Measurements from ENCODE around the gene PAQR4.

Gene PAQR4

DNA sequence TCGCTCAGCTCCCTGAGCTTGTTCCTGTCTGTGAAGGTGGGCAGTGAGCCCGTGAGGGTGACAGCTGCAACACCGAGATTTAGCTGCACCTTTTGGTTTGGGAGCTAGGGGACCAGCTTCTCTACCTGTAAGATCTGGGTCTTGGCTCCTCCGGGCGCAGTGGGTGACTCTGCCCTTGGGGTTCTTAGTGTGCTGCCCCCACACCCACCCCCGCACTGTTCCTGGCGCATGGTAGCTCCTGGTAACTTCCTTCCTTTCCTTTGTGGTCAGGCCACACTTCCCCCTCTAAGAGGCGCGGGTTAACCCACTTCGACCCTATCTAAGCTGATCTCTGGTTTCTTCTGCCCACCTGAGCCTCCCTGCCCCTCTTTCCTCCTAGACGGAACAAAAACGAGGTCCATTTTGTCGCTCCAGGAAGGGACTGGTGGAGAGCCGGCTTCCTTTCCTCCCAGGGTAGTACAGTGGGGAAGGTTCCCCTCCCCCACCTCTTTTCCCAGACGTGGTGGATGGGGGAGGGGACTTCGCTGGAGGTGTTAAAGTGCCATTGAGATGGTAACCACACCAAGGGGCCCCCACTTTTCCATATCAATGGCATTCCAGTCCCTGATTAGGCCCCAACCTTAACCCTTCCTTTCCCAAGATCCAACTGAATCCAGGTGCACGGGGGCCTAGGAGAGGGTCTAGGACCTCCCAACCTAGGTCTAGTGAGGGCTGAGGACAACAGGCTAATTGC lies 39.0 kb downstream of the PAQR4 start:
- no peak for DNase-seq (ENCODE audit: low read depth)

DNA sequence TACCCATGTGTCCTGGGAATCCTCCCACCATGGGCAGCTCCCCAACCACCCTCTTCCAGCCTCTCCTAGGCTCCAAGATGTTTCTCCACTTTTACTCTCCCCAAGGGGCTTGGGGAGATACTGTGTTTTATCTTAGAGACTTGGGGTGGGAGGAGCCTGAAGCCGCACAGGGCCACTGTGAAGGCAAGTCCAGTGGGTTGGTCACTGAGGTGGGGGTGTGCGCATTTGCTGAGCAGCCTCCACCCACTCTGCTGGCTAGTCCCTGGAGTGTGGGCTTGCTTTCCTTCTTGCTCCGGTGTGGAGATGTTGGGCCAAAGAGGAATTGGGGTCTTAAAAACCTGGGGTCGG lies 39.5 kb downstream of the PAQR4 start:
- DNase-seq (ENCODE audit: low read depth) = no peak

- no peak for DNase-seq (ENCODE audit: low read depth)
Observed at GRCh38 chr16:3009568-3010390, 40.6 kb downstream of the PAQR4 start.

DNA sequence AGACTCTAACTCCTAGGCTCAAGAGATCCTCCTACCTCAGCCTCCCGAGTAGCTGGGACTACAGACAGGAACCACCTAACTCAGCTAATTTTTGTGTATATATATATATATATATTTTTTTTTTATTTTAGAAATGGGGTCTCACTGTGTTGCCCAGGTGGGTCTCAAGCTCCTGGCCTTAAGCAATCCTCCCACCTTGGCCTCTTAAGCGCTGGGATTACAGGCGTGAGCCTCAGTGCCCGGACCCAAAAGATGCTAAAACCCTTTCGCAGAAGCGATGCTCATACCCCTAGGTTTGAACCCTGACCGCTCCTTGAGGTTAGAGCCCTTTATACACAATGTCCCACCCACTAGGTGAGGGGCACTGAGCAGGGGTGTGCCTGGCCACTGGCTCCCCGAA lies 41.4 kb downstream of the PAQR4 start:
- no peak for DNase-seq (ENCODE audit: low read depth)

DNA sequence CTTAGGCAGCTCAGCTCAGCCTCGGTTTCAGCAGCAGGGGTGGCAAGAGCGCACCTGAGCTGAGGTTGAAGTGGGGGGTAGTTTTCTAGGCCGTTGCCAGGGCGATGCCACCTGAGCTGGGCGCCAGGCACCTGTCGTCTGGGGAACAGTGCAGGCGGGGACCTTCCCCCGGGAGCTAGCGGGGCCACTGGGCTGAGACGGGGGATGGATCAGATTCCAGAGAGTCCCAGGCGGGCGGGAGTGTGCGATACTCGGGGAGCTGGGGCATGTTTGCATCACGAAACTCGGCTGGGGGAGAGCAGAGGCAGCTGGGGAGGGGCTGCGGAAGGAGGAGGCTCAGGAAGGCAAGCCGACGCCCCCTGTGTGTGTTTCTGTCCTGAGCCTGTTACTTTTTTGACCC lies 43.1 kb downstream of the PAQR4 start:
- DNase-seq (ENCODE audit: low read depth) = no peak

GRCh38 chr16:3012828-3013420 lies 43.8 kb downstream of the PAQR4 start, which contains the start of gene CLDN9:
CLDN9 (plus strand) TSS chr16:3012923; CDS start chr16:3013363, 440 bp downstream.
- DNase-seq (ENCODE audit: low read depth) = no peak

DNA sequence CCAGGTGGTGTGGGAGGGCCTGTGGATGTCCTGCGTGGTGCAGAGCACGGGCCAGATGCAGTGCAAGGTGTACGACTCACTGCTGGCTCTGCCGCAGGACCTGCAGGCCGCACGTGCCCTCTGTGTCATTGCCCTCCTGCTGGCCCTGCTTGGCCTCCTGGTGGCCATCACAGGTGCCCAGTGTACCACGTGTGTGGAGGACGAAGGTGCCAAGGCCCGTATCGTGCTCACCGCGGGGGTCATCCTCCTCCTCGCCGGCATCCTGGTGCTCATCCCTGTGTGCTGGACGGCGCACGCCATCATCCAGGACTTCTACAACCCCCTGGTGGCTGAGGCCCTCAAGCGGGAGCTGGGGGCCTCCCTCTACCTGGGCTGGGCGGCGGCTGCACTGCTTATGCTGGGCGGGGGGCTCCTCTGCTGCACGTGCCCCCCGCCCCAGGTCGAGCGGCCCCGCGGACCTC lies 44.4 kb downstream of the PAQR4 start:
- DNase-seq (ENCODE audit: low read depth) = no peak

DNA sequence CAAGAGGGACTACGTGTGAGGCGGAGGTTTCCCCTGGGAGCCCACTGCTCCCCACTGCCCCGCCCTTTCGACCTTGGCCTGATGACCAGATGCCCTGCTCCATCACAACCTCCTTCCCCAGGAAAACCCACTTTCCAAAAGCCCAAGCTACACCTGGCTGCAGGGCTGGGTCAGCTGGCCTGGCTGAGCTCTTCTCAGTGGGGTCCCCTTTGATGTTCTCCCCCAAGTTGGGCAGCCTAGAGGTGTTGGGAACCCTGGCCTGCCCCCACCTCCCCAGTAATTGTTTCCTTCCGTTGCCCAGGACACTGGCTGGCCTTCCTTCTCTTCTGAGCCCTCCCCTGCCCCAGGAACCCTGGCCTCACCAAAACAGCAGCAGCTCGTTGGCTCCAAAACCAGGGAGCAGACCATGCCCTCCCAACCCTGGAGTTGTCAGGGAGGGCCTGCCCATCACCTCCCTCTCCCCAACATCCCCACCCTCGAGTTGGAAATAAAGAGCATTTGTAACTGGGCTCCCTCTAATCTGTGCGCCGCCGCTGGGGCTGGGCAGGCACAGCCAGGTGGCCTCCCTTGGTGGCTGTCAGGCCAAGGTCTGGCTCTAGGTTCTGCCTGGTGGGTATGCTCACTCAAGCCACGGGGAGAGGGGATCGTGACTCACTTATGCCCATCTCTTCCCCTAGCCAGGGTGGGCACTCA lies 45.0 kb downstream of the PAQR4 start:
- no peak for DNase-seq (ENCODE audit: low read depth)

DNA sequence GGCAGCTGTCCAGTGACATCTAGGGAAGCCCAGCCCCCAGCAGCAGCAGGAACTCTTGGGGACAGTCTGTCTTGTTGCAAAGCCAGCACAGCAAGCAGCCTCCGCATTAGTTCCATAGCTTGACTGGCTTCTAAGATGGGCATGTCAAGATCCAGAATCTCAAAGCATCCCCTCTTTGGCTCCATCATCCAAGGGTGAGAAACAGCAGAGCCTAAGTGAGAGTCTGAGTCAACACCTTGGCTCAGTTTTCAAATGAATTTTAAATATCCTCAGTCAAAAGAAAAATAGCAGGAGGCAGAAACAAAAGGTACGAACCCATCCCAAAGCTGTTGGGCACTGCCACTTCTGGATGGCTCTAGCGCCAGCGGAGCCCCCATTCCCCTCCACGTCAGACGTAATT lies 45.8 kb downstream of the PAQR4 start:
- no peak for DNase-seq (ENCODE audit: low read depth)

- no peak for DNase-seq (ENCODE audit: low read depth)
Observed at GRCh38 chr16:3015865-3016521, 46.8 kb downstream of the PAQR4 start.

GRCh38 chr16:3017344-3017743 lies 48.2 kb downstream of the PAQR4 start:
- DNase-seq (ENCODE audit: low read depth) = no peak

DNA sequence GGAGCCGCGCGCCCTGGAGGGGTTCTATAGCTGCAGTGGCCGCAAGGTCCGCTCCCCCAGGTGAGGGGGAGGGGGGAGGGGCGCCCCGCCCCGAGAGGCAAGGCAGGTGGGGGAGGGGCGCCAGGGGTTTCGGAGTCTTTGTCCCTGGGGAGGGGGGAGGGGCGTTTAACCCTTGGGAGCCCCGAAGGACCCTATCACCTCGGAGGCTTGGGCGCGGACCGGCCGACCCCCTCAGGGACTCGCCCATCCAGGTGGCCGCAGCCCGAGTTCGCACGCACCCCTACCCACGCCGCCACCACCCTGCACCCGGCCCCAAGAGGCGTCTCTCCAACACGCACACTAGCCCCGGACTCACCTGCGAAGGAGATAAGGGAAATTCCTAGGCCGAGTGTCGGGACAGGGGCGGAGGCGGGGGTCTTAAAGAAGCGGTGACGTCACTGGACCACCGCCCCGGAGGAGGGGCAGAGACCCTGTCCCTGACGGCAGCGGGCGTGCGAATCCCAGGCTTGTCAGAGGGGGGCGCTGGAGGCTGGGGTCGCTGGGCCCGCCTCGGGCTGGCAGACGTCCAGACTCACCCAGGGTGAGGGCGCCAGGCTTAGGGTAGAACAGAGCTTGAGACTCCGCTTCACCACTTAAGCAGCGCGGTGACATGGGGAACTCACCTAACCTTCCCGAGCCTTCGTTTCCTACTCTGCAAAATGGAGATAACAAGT lies 48.8 kb downstream of the PAQR4 start, which contains the start of gene CLDN6:
TSS of gene CLDN6 (minus strand) at position 390 of the 713 bp plus-strand sequence. CDS start 2,162 bp downstream, outside the sequence.
- DNase-seq (ENCODE audit: low read depth) = no peak

- DNase-seq (ENCODE audit: low read depth) = no peak
Observed at GRCh38 chr16:3019594-3020246, 50.6 kb downstream of the PAQR4 start.

DNA sequence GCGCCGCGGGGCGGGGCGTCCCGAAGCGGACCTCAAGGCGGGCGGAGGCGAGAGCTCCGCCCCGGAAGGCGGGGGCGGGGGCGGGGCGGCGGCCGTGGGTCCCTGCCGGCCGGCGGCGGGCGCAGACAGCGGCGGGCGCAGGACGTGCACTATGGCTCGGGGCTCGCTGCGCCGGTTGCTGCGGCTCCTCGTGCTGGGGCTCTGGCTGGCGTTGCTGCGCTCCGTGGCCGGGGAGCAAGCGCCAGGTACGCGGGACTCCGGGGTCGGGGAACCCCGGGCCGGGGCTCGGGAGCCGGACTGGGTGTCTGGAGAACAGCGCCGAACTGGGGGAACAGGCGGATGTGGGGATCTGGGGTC lies 51.1 kb downstream of the PAQR4 start, which contains the start of gene TNFRSF12A:
TSS of gene TNFRSF12A (plus strand) at position 122 of the 357 bp plus-strand sequence. CDS start at position 152, 30 bp downstream.
- peak; percentile 45 for DNase-seq (ENCODE audit: low read depth)

DNA sequence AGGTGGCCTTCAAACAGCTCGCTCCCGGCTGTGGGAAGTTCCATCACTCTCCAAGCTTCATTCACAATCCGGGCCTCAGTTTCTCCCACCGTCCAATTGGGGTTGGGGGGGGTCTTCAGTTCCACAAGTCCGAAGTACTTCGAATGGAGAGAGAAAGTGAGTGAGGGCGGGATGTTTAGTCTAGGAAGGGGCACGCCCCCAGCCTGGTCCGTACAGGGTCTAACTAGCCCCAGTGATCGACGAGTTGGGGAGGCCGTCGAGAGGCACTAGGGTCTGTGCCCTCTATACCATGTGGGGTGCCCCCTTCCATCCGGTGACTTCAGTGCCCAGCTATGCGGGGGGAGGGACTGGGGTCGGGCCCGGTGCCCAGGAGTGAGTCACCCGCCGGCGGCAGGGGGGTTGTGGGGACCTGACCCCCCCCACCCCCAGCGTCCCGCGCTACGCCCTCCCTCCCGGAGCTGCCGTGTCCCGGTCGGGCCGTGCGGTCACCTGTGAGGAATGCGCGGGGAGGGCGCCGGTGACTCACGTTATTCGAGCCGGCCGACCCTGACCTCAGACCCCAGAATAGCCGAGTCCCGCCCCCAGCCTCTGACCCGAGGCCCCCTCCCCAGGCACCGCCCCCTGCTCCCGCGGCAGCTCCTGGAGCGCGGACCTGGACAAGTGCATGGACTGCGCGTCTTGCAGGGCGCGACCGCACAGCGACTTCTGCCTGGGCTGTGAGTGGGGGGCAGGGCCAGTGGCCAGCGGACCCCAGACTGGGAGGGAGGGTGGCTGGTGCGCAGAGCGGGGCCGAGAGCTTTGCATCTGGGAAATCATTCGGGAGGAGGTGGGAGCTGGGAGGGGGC lies 51.7 kb downstream of the PAQR4 start:
- DNase-seq (ENCODE audit: low read depth) = peak; percentile 80

DNA sequence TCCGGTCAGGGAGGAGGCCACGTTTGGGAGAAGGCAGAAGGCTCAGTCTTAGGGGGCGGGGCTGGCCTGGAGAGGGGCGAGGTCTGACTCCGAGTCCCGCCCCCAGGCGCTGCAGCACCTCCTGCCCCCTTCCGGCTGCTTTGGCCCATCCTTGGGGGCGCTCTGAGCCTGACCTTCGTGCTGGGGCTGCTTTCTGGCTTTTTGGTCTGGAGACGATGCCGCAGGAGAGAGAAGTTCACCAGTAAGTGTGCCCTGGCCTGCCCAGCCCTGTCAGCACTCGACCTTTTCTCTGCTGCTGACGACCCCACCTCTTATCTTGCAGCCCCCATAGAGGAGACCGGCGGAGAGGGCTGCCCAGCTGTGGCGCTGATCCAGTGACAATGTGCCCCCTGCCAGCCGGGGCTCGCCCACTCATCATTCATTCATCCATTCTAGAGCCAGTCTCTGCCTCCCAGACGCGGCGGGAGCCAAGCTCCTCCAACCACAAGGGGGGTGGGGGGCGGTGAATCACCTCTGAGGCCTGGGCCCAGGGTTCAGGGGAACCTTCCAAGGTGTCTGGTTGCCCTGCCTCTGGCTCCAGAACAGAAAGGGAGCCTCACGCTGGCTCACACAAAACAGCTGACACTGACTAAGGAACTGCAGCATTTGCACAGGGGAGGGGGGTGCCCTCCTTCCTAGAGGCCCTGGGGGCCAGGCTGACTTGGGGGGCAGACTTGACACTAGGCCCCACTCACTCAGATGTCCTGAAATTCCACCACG lies 52.5 kb downstream of the PAQR4 start:
- DNase-seq (ENCODE audit: low read depth) = peak; percentile 94

- DNase-seq (ENCODE audit: low read depth) = peak; percentile 91
Observed at GRCh38 chr16:3022208-3022683, 53.1 kb downstream of the PAQR4 start.

- peak; percentile 27 for DNase-seq (ENCODE audit: low read depth)
Observed at GRCh38 chr16:3022684-3023414, 53.7 kb downstream of the PAQR4 start.

Data from GM04504 (cell line).